Esophagus (tissue), 2 donors: ENCODE results near the gene UQCRH. TPM values are rescaled to one million over a fixed set of nuclear protein-coding genes. Genes with fewer than 3 reads are reported as not detected.
"Not testable (repeated sequence)": the region's sequence is repeated elsewhere in the genome, so short reads cannot be mapped to it uniquely, and the experiment has no call there.

Experiments used
- H3K27ac ChIP-seq, 2 donors: one replicate each; pipeline ENCODE4 v1.5.1; 2013; ENCODE audit warnings: low read depth in 2 of 2, mild to moderate bottlenecking in 2 of 2, inconsistent platforms in 1 of 2, low read length in 1 of 2, moderate library complexity in 1 of 2
- H3K27me3 ChIP-seq, 2 donors: one replicate each; pipeline ENCODE4 v1.6.1; 2013; ENCODE audit warnings: low read length in 2 of 2, control low read depth in 1 of 2, mild to moderate bottlenecking in 1 of 2; ENCODE audit not compliant: insufficient read depth in 2 of 2, control insufficient read depth in 1 of 2
- H3K36me3 ChIP-seq, 2 donors: one replicate each; pipeline ENCODE4 v1.6.1; 2013; ENCODE audit warnings: low read length in 1 of 2; ENCODE audit not compliant: control insufficient read depth in 2 of 2, insufficient read depth in 2 of 2
- H3K4me1 ChIP-seq, 2 donors: one replicate each; pipeline ENCODE4 v1.6.1; 2013; ENCODE audit warnings: low read length in 1 of 2; ENCODE audit not compliant: control insufficient read depth in 2 of 2, insufficient read depth in 2 of 2
- H3K4me3 ChIP-seq, 2 donors: one replicate each; pipeline ENCODE4 v1.5.1; 2013; ENCODE audit warnings: low read length in 2 of 2, mild to moderate bottlenecking in 2 of 2, low read depth in 1 of 2, moderate library complexity in 1 of 2
- H3K9me3 ChIP-seq, 2 donors: one replicate each; pipeline ENCODE4 v1.6.1; 2013; ENCODE audit warnings: mild to moderate bottlenecking in 2 of 2, low read depth in 1 of 2, low read length in 1 of 2, moderate library complexity in 1 of 2; ENCODE audit not compliant: control insufficient read depth in 2 of 2, insufficient read depth in 1 of 2
- WGBS, 2 donors: extraction: QIAGEN DNeasy Blood & Tissue Kit; methylation state at CpG; one replicate each; pipeline ENCODE4 v1.1.7; 2013; 5-methylcytosine and 5-hydroxymethylcytosine counted together
- polyA plus RNA-seq, 2 donors: library from polyadenylated mRNA; stranded (reverse); fragments of 200-250 nt; gene quantifications; one replicate each; pipeline ENCODE4 v1.2.3, GENCODE V29; 2013
- donor health status: healthy with polysubstance abuse.
- donor health status: Bipolar disorder and iron deficiency.

The UQCRH gene
- polyA plus RNA-seq, 2 donors: 393 to 498 TPM

- no peaks in the 10 kb centered on the region for H3K9me3 ChIP-seq
- H3K4me3 ChIP-seq: no peak overlapping the region
- H3K27me3 ChIP-seq: no peaks in the 10 kb centered on the region
- H3K4me1 ChIP-seq: peaks cover 5 to 8% of the 10 kb centered on the region in 2 donors
- 93 to 94% methylated on average over 6 of the region's 6 CpGs for WGBS, 2 donors
- H3K36me3 ChIP-seq: peaks cover 3 to 12% of the 10 kb centered on the region in 2 donors
- H3K27ac ChIP-seq: peak overlapping the region in 1 of 2 donors; percentile 96
Observed at GRCh38 chr1:46342084-46342656, 38.7 kb downstream of the UQCRH start.

DNA sequence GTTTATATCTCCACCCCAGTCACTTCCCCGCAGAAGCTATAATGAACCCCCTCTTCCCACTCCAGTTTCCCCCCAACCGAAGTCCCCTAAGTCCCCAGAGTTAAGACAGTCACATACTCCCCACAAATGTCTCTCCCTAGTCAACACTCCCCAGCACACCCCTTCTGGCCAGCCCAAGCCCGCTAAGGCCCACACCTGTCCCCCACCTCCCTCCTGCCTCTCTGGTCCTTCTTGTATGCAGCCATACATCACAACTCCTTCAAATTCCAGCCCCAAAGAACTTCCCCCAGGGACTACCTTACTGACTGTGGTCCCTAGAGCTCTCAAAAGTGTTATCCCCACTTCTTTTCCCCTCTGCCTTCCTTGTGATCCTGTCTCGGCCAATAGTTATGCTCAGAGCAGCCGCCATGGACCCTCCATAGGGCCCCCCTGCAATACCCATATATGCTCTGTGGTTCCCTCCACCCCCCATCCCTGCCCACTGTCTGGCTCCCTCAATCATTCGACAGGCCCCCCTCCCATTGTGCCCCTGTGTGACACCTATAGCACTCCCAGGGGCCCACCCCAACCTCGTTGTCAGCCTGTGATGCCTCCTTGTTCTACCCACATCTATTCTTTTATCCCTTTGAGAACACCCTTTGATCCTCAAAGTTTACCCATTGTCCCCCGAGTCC is 39.3 kb downstream of the UQCRH start:
- Histone ChIP-seq H3K27me3 (no peaks in the 10 kb centered on the region), H3K9me3 (no peaks in the 10 kb centered on the region), H3K4me1 (peaks cover 5 to 8% of the 10 kb centered on the region in 2 donors), H3K36me3 (peaks cover 3 to 12% of the 10 kb centered on the region in 2 donors), H3K4me3 (no peak overlapping the region), H3K27ac (no peak overlapping the region)
- WGBS, 2 donors: 74 to 88% methylated on average over 8 of the region's 8 CpGs

DNA sequence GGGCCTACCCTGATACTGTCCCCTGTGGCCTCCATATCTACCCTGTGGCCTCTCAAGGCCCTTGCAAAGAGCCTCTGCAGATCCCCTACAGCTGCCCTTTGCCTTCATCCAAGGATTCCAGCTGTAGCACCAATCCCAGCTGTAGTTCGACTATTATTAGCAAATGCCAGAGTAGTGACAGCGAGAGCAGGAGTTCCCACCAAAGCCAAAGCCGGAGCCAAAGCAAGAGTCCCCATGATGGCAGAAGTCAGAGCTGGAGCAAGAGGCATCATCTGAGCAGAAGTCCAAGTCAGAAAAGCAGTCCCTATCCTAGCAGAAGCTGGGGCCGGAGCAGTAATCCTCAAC is 39.8 kb downstream of the UQCRH start:
- Histone ChIP-seq H3K27ac (no peak overlapping the region), H3K36me3 (peaks cover 3 to 12% of the 10 kb centered on the region in 2 donors), H3K4me3 (no peak overlapping the region), H3K9me3 (no peaks in the 10 kb centered on the region), H3K27me3 (no peaks in the 10 kb centered on the region), H3K4me1 (peaks cover 5 to 8% of the 10 kb centered on the region in 2 donors)
- 89 to 96% methylated on average over 4 of the region's 4 CpGs for WGBS, 2 donors

DNA sequence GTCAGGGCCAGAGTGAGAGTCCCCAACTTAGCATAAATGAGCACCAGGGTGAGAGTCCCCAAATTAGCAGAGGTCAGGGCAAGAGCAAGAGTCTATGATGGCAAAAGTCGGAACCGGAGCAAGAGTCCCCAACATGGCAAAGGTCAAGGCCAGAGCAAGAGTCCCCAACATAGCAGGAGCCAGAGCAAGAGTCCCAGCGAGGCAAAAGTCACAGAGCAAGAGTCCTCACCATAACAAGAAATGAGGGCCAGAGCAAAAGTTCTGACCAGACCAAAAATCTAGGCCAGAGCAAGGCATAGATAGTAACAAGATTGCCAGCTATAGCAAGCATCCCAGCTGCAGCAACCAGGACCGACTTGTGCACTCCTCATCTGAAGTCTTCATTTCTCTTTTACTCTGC is 40.2 kb downstream of the UQCRH start:
- Histone ChIP-seq H3K36me3 (peaks cover 3 to 12% of the 10 kb centered on the region in 2 donors), H3K4me3 (no peak overlapping the region), H3K27ac (no peak overlapping the region), H3K4me1 (peaks cover 5 to 8% of the 10 kb centered on the region in 2 donors), H3K9me3 (no peaks in the 10 kb centered on the region), H3K27me3 (no peaks in the 10 kb centered on the region)
- 81 to 93% methylated on average over 4 of the region's 4 CpGs for WGBS, 2 donors

DNA sequence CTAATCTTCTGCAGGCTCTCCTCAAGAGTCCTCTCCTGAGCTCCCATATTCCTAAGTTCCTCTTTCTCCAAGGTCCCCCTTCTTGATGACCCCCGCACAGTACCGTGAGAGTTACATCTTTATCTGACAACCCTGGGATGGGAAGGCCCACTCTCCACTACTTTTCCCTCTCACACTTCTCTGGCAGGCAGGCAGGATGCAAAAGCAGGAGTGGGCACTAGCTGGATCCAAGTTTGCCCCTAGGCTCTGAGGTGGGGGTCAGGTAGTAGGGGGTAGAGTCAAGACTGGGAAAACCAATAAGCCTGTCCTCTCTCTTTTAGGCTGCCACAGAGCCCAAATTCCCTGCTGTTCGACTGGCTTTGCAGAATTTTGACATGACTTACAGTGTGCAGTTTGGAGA is 41.0 kb downstream of the UQCRH start:
- H3K27ac ChIP-seq: no peak overlapping the region
- 87 to 92% methylated on average over 3 of the region's 3 CpGs for WGBS, 2 donors

DNA sequence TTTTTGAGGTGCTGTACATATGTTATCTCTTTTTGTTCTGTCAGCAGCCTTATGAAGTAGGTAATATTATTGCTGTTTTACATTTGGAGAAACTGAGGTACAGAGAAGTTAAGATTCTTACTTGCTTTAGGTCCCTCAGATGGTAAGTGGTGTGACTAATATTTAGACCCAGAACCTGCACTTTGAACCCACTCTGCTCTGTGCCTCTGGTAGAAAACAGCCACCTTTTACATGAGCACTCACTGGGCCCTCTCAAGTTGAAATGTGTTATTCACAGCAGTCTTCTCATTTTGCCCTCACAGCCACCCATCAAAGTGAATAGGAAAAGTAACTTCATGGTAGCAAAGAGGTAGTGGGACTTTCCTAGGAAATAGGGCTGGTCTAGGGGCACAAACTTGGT is 41.8 kb downstream of the UQCRH start:
- H3K27ac ChIP-seq: no peak overlapping the region
- H3K36me3 ChIP-seq: peaks cover 8 to 19% of the 10 kb centered on the region in 2 donors
- no peak overlapping the region for H3K4me3 ChIP-seq
- H3K4me1 ChIP-seq: peaks cover 5 to 8% of the 10 kb centered on the region in 2 donors
- no peaks in the 10 kb centered on the region for H3K27me3 ChIP-seq
- H3K9me3 ChIP-seq: no peaks in the 10 kb centered on the region

More for the DNA sequence above, 41.0 kb downstream of the UQCRH start:
- H3K36me3 ChIP-seq: peaks cover 4 to 15% of the 10 kb centered on the region in 2 donors
- no peaks in the 10 kb centered on the region for H3K9me3 ChIP-seq
- no peaks in the 10 kb centered on the region for H3K27me3 ChIP-seq
- H3K4me3 ChIP-seq: no peak overlapping the region
- H3K4me1 ChIP-seq: peaks cover 5 to 8% of the 10 kb centered on the region in 2 donors

DNA sequence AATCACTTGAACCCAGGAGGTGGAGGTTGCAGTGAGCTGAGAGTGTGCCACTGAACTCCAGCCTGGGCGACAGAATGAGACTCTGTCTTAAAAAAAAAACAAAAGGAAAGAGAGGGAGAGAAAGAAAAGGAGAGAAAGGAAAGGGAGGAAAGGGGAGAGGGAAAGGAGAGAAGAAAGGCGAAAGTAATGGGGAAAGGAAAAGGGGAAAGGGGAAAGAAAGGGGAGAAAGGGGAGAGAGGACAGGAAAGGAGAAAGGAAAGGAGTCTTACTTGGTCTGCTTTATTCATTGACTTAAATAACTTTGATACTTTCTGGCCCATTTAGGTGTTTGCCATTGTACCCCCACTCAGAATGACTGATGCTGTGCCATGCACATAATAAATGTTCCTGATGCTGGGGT is 48.9 kb downstream of the UQCRH start:
- Histone ChIP-seq H3K4me3 (no peak overlapping the region), H3K27me3 (no peaks in the 10 kb centered on the region), H3K4me1 (no peaks in the 10 kb centered on the region), H3K36me3 (peaks cover 7 to 19% of the 10 kb centered on the region in 2 donors), H3K9me3 (no peaks in the 10 kb centered on the region), H3K27ac (no peak overlapping the region)
- 88 to 91% methylated on average over 2 of the region's 2 CpGs for WGBS, 2 donors

DNA sequence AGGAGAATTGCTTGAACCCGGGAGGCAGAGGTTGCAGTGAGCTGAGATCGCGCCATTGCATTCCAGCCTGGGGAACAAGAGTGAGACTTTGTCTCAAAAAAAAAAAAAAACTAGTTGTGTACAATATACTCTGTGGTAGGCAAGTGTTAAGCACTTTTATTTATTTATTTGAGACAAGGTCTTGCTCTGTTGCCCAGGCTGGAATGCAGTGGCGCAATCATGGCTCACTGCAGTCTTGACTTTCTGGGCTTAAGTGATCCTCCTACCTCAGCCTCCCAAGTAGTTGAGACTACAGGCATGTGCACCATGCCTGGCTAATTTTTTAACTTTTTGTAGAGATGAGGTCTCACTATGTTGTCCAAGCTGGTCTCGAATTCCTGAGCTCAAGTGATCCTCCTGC is 52.4 kb downstream of the UQCRH start:
- H3K27me3 ChIP-seq, H3K27ac ChIP-seq, H3K4me3 ChIP-seq, H3K9me3 ChIP-seq, H3K4me1 ChIP-seq: not testable (repeated sequence)
- WGBS, 2 donors: 87 to 91% methylated on average over 5 of the region's 5 CpGs
- peaks cover 7 to 19% of the 10 kb centered on the region in 2 donors for H3K36me3 ChIP-seq

DNA sequence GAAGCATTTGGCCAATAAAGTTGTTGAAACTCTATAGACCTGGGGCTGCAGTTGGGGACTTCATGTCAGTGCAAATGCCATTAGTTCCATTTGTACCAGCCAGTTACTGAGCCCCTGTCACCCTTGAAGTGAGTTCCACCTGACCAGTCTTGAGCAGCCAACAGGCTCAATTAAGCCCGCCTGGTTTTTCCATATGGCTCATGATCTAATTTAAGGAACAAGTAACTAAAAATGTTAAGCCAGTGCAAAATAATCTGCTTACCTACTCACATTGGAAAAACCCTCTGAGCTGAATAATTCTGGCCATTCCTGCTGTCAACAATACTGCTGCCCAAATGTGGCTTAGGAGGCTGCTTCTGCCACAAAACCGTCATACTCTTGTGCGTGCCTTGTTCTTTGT is 58.7 kb downstream of the UQCRH start:
- Histone ChIP-seq H3K36me3 (peaks cover 28 to 30% of the 10 kb centered on the region in 2 donors), H3K27me3 (no peaks in the 10 kb centered on the region), H3K4me3 (no peak overlapping the region), H3K9me3 (no peaks in the 10 kb centered on the region), H3K27ac (no peak overlapping the region), H3K4me1 (no peaks in the 10 kb centered on the region)
- 89 to 92% methylated on average over 3 of the region's 3 CpGs for WGBS, 2 donors

GRCh38 chr1:46363121-46363520 is 59.6 kb downstream of the UQCRH start:
- no peak overlapping the region for H3K27ac ChIP-seq
- no peaks in the 10 kb centered on the region for H3K27me3 ChIP-seq
- no peak overlapping the region for H3K4me3 ChIP-seq
- no peaks in the 10 kb centered on the region for H3K4me1 ChIP-seq
- no peaks in the 10 kb centered on the region for H3K9me3 ChIP-seq
- peaks cover 28 to 30% of the 10 kb centered on the region in 2 donors for H3K36me3 ChIP-seq
- WGBS, 2 donors: 96 to 99% methylated on average over 5 of the region's 5 CpGs
